Measurements from ENCODE around the gene SYNE1.
"Not testable (repeated sequence)": the region's sequence is repeated elsewhere in the genome, so short reads cannot be mapped to it uniquely, and the experiment has no call there.

SYNE1 gene

GRCh38 chr6:152637296-152638047, at the start of gene SYNE1:
TSS of gene SYNE1 (minus strand) at chr6:152637362. CDS start at chr6:152628331, 9,031 bp downstream.
- no peak for DNase-seq

GRCh38 chr6:152685819-152686218, 48.7 kb upstream of the SYNE1 start:
- no peak for DNase-seq

GRCh38 chr6:152682935-152683334, 45.8 kb upstream of the SYNE1 start:
- DNase-seq, result not testable (repeated sequence)

- DNase-seq, result no peak
Measured at GRCh38 chr6:152682141-152682540, 45.0 kb upstream of the SYNE1 start.

- DNase-seq, result no peak
Measured at GRCh38 chr6:152680879-152681517, 43.8 kb upstream of the SYNE1 start.

GRCh38 chr6:152680151-152680550, 43.0 kb upstream of the SYNE1 start:
- DNase-seq, result no peak

GRCh38 chr6:152673236-152673635, 36.1 kb upstream of the SYNE1 start:
- no peak for DNase-seq

GRCh38 chr6:152671171-152671570, 34.0 kb upstream of the SYNE1 start:
- DNase-seq, result no peak

GRCh38 chr6:152669895-152670294, 32.7 kb upstream of the SYNE1 start:
- peak; percentile 59 for DNase-seq

GRCh38 chr6:152661776-152662175, 24.6 kb upstream of the SYNE1 start:
- no peak for DNase-seq

GRCh38 chr6:152651986-152652385, 14.8 kb upstream of the SYNE1 start:
- DNase-seq, result no peak

GRCh38 chr6:152648105-152648504, 10.9 kb upstream of the SYNE1 start:
- no peak for DNase-seq

- not testable (repeated sequence) for DNase-seq
Measured at GRCh38 chr6:152646732-152647131, 9.6 kb upstream of the SYNE1 start.

- DNase-seq, result peak; percentile 83
Measured at GRCh38 chr6:152642578-152643375, 5.6 kb upstream of the SYNE1 start.

GRCh38 chr6:152636609-152637295, 410 bp downstream of the SYNE1 start:
- peak; percentile 37 for DNase-seq

GRCh38 chr6:152636021-152636608, 1.0 kb downstream of the SYNE1 start:
- DNase-seq, result peak; percentile 44

- DNase-seq, result peak; percentile 44
Measured at GRCh38 chr6:152634773-152635172, 2.4 kb downstream of the SYNE1 start.

- DNase-seq, result no peak
Measured at GRCh38 chr6:152632121-152632782, 4.9 kb downstream of the SYNE1 start.

GRCh38 chr6:152631376-152631775, 5.8 kb downstream of the SYNE1 start:
- DNase-seq, result no peak

GRCh38 chr6:152630832-152631231, 6.3 kb downstream of the SYNE1 start:
- no peak for DNase-seq

GRCh38 chr6:152625213-152625612, 11.9 kb downstream of the SYNE1 start:
- DNase-seq, result no peak

- DNase-seq, result not testable (repeated sequence)
Measured at GRCh38 chr6:152614776-152615175, 22.4 kb downstream of the SYNE1 start.

All from hematopoietic multipotent progenitor cell treated with erythropoietin and hydrocortisone succinate and interleukin-3 and kit ligand, for 4 days (in vitro differentiated cells).